ENCODE measurements around the gene DLAT.
A peak's percentile ranks its signal among the peaks of the same experiment; 100 is the strongest.
"Not testable (repeated sequence)": the region's sequence is repeated elsewhere in the genome, so short reads cannot be mapped to it uniquely, and the experiment has no call there.

DLAT gene

GRCh38 chr11:112073941-112074811 lies 49.0 kb downstream of the DLAT start, which contains the start of the genes NKAPD1 and PIH1D2:
Gene NKAPD1 (plus strand): TSS chr11:112074299. CDS start chr11:112075575, 1,276 bp downstream.
Gene PIH1D2 (minus strand): TSS chr11:112074017. CDS start chr11:112073174, 843 bp downstream.
- no peak for TF ChIP-seq CTCF (IDR thresholded peaks at IDR 0.05; ENCODE audit: insufficient read depth, low read depth, low read length, missing control alignments)
- DNase-seq (ENCODE audit: low read depth), result peak; percentile 92
- peak within 1 kb of the TSS; percentile 91 for H3K4me3 ChIP-seq (ENCODE audit: low read depth, low read length)

- no peak overlapping the region for H3K4me3 ChIP-seq (ENCODE audit: low read depth, low read length)
- no peak for DNase-seq (ENCODE audit: low read depth)
- no peak for TF ChIP-seq CTCF (IDR thresholded peaks at IDR 0.05; ENCODE audit: insufficient read depth, low read depth, low read length, missing control alignments)
Observed at GRCh38 chr11:112082729-112083128, 57.5 kb downstream of the DLAT start.

GRCh38 chr11:112085822-112086421 lies 60.7 kb downstream of the DLAT start:
- H3K4me3 ChIP-seq (ENCODE audit: low read depth, low read length), result peak overlapping the region; percentile 86
- no peak for TF ChIP-seq CTCF (IDR thresholded peaks at IDR 0.05; ENCODE audit: insufficient read depth, low read depth, low read length, missing control alignments)
- peak; percentile 59 for DNase-seq (ENCODE audit: low read depth)

- DNase-seq (ENCODE audit: low read depth), result peak; percentile 98
- peak; percentile 24 for TF ChIP-seq CTCF (IDR thresholded peaks at IDR 0.05; ENCODE audit: insufficient read depth, low read depth, low read length, missing control alignments)
Observed at GRCh38 chr11:112086422-112087191, 61.4 kb downstream of the DLAT start, which contains the start of the genes SDHD and TIMM8B. Gene SDHD (plus strand): TSS chr11:112086873. CDS start chr11:112086908, 35 bp downstream. Gene TIMM8B (minus strand): TSS chr11:112086756. CDS start chr11:112086723, 33 bp downstream.

GRCh38 chr11:112087212-112087611 lies 62.0 kb downstream of the DLAT start:
- no peak for TF ChIP-seq CTCF (IDR thresholded peaks at IDR 0.05; ENCODE audit: insufficient read depth, low read depth, low read length, missing control alignments)
- DNase-seq (ENCODE audit: low read depth), result peak; percentile 11
- peak overlapping the region; percentile 86 for H3K4me3 ChIP-seq (ENCODE audit: low read depth, low read length)

More at GRCh38 chr11:112086422-112087191, 61.4 kb downstream of the DLAT start, which contains the start of the genes SDHD and TIMM8B:
- peak within 1 kb of the TSS; percentile 86 for H3K4me3 ChIP-seq (ENCODE audit: low read depth, low read length)

- DNase-seq (ENCODE audit: low read depth), result not testable (repeated sequence)
Observed at GRCh38 chr11:112095302-112095701, 70.1 kb downstream of the DLAT start.

More at GRCh38 chr11:112095302-112095701, 70.1 kb downstream of the DLAT start:
- not testable (repeated sequence) for H3K4me3 ChIP-seq (ENCODE audit: low read depth, low read length)
